Stimulated activated CD8-positive, alpha-beta memory T cell treated with anti-CD3 and anti-CD28 coated beads, Interleukin-4, amount 100 ng/mL, for 4 hours (primary cell): ENCODE results near the gene FBF1.

ENCODE experiments used
- DNase-seq, 2 donors: peaks; one replicate each; pipeline ENCODE4 v3.0.0-alpha.2; 2020; ENCODE audit warnings: low read depth in 2 of 2, low spot score in 1 of 2

FBF1 gene

GRCh38 chr17:75950855-75951554 lies 10.2 kb upstream of the FBF1 start:
- no peak for DNase-seq

GRCh38 chr17:75950421-75950820 lies 9.6 kb upstream of the FBF1 start:
- no peak for DNase-seq

GRCh38 chr17:75945211-75945610 lies 4.4 kb upstream of the FBF1 start:
- no peak for DNase-seq

- DNase-seq: no peak
Observed at GRCh38 chr17:75943491-75943890, 2.6 kb upstream of the FBF1 start.

- no peak for DNase-seq
Observed at GRCh38 chr17:75942473-75942872, 1.6 kb upstream of the FBF1 start.

GRCh38 chr17:75941442-75941819 lies 589 bp upstream of the FBF1 start:
- no peak for DNase-seq

- no peak for DNase-seq
Observed at GRCh38 chr17:75937652-75938051, 3.2 kb downstream of the FBF1 start.

- no peak for DNase-seq
Observed at GRCh38 chr17:75933808-75934207, 7.0 kb downstream of the FBF1 start.

- no peak for DNase-seq
Observed at GRCh38 chr17:75932852-75933251, 8.0 kb downstream of the FBF1 start.

GRCh38 chr17:75931062-75931461 lies 9.8 kb downstream of the FBF1 start:
- DNase-seq: no peak

- DNase-seq: no peak
Observed at GRCh38 chr17:75927286-75927922, 13.4 kb downstream of the FBF1 start.

- DNase-seq: no peak
Observed at GRCh38 chr17:75926456-75926855, 14.4 kb downstream of the FBF1 start.

- no peak for DNase-seq
Observed at GRCh38 chr17:75925912-75926311, 14.9 kb downstream of the FBF1 start.

GRCh38 chr17:75925103-75925502 lies 15.7 kb downstream of the FBF1 start:
- no peak for DNase-seq

GRCh38 chr17:75922963-75923874 lies 17.6 kb downstream of the FBF1 start:
- DNase-seq: no peak

- no peak for DNase-seq
Observed at GRCh38 chr17:75922173-75922961, 18.5 kb downstream of the FBF1 start.

GRCh38 chr17:75921596-75921995 lies 19.2 kb downstream of the FBF1 start:
- no peak for DNase-seq

- DNase-seq: no peak
Observed at GRCh38 chr17:75920045-75920560, 20.7 kb downstream of the FBF1 start.

- no peak for DNase-seq
Observed at GRCh38 chr17:75919611-75920010, 21.2 kb downstream of the FBF1 start.

GRCh38 chr17:75917917-75918445 lies 22.9 kb downstream of the FBF1 start:
- DNase-seq: no peak
